Natural killer cell (primary cell): ENCODE measurements around the gene CD99L2. TPM values are rescaled to one million over a fixed set of nuclear protein-coding genes. Genes with fewer than 3 reads are reported as not detected.
A peak's percentile ranks its signal among the peaks of the same experiment; 100 is the strongest.

Source experiments
- ATAC-seq, 3 donors: fragments of 150-1000 bp in 2 of 3; fragments of 200-7000 bp in 1 of 3; cut with Tn5 transposase; 1 replicate in 1 of 3; 2 replicates in 2 of 3; pipeline ENCODE4 v1.10.0; 2021; ENCODE audit warnings: mild to moderate bottlenecking in 2 of 3, moderate library complexity in 2 of 3
- DNase-seq, 2 donors: peaks; one replicate each; pipeline versions ENCODE4 v3.0.0 to v3.0.0-alpha.2; 2013 to 2021; ENCODE audit warnings: mixed read lengths in 1 of 2
- H3K27ac ChIP-seq: one replicate; pipeline ENCODE4 v1.5.1; 2013; ENCODE audit warnings: mild to moderate bottlenecking, low read length
- H3K27me3 ChIP-seq: one replicate; pipeline ENCODE4 v1.6.1; 2013; ENCODE audit warnings: low read length; ENCODE audit not compliant: control insufficient read depth, insufficient read depth
- H3K36me3 ChIP-seq: one replicate; pipeline ENCODE4 v1.6.1; 2013; ENCODE audit warnings: low read length; ENCODE audit not compliant: control insufficient read depth, insufficient read depth
- H3K4me1 ChIP-seq: one replicate; pipeline ENCODE4 v1.6.1; 2013; ENCODE audit warnings: low read length; ENCODE audit not compliant: control insufficient read depth, insufficient read depth
- H3K4me3 ChIP-seq: one replicate; pipeline ENCODE4 v1.5.1; 2013; ENCODE audit warnings: low read length
- H3K9me3 ChIP-seq: one replicate; pipeline ENCODE4 v1.6.1; 2013; ENCODE audit warnings: low read length; ENCODE audit not compliant: control insufficient read depth, insufficient read depth
- H3K27ac Mint-ChIP-seq, 2 donors: one replicate each; pipeline ENCODE4 v1.8.0; 2022; ENCODE audit warnings: mild to moderate bottlenecking in 2 of 2, mixed read lengths in 2 of 2, moderate library complexity in 1 of 2
- H3K27me3 Mint-ChIP-seq, 2 donors: one replicate each; pipeline ENCODE4 v1.8.0; 2022; ENCODE audit warnings: low read depth in 2 of 2, mixed read lengths in 2 of 2
- H3K36me3 Mint-ChIP-seq: one replicate; pipeline ENCODE4 v1.8.0; 2022; ENCODE audit warnings: mixed read lengths
- H3K4me1 Mint-ChIP-seq, 2 donors: one replicate each; pipeline ENCODE4 v1.8.0; 2022; ENCODE audit warnings: mixed read lengths in 2 of 2
- H3K4me3 Mint-ChIP-seq: one replicate; pipeline ENCODE4 v1.8.0; 2022; ENCODE audit warnings: mild to moderate bottlenecking, moderate library complexity, mixed read lengths
- H3K9me3 Mint-ChIP-seq, 2 donors: one replicate each; pipeline ENCODE4 v1.8.0; 2022; ENCODE audit warnings: mixed read lengths in 2 of 2
- CTCF ChIP-seq: fragments of 200-600 bp; IDR thresholded peaks from one replicate; pipeline ENCODE4 v1.8.0; 2022; ENCODE audit warnings: antibody characterized with exemption
- WGBS: methylation state at CpG from one replicate; pipeline ENCODE4 v1.1.7; 2013; ENCODE audit warnings: missing lambda C conversion rate; ENCODE audit not compliant: insufficient coverage; 5-methylcytosine and 5-hydroxymethylcytosine counted together
- intact Hi-C: fragments of 100-400 bp; cut with micrococcal nuclease; formaldehyde crosslinking; loops from one replicate; pipeline ENCODE4 v1.14.2; 2022
- total RNA-seq, 4 donors: library from RNA; stranded (reverse); fragments of 120-200 nt in 1 of 4; gene quantifications; one replicate each; pipeline versions ENCODE4 v1.2.3 to v1.2.4, GENCODE V29; 2013 to 2022

The CD99L2 gene
- total RNA-seq, 3 donors from 2014 or later (not counting 1 experiment from before 2014, with no cell fraction given): 13.1 to 18.0 (median 15.7) TPM

GRCh38 chrX:150856785-150857184, 41.7 kb downstream of the CD99L2 start:
- Mint-ChIP-seq H3K27ac (no peak overlapping the region), H3K36me3 (peaks cover 10% of the 10 kb centered on the region), H3K4me3 (no peak overlapping the region), H3K9me3 (peaks cover 7 to 15% of the 10 kb centered on the region in 2 donors), H3K27me3 (no peaks in the 10 kb centered on the region), H3K4me1 (peaks cover 4 to 7% of the 10 kb centered on the region in 2 donors)
- Histone ChIP-seq H3K9me3 (no peaks in the 10 kb centered on the region), H3K36me3 (no peaks in the 10 kb centered on the region), H3K4me1 (no peaks in the 10 kb centered on the region), H3K27ac (no peak overlapping the region), H3K4me3 (no peak overlapping the region), H3K27me3 (no peaks in the 10 kb centered on the region)
- TF ChIP-seq CTCF: no peak
- intact Hi-C loops: no loop called here
- DNase-seq (no peak), ATAC-seq (no peak)
- no CpG with 5 or more reads among the region's 1 CpG for WGBS

GRCh38 chrX:150856101-150856500, 42.4 kb downstream of the CD99L2 start:
- no peak overlapping the region for H3K27ac ChIP-seq
- H3K4me3 ChIP-seq: no peak overlapping the region
- no peak for ATAC-seq
- Mint-ChIP-seq H3K9me3 (peaks cover 7 to 15% of the 10 kb centered on the region in 2 donors), H3K4me3 (no peak overlapping the region), H3K4me1 (peaks cover 4 to 7% of the 10 kb centered on the region in 2 donors), H3K27ac (no peak overlapping the region), H3K36me3 (peaks cover 10% of the 10 kb centered on the region), H3K27me3 (no peaks in the 10 kb centered on the region)
- no peaks in the 10 kb centered on the region for H3K4me1 ChIP-seq
- H3K9me3 ChIP-seq: no peaks in the 10 kb centered on the region
- intact Hi-C loops: no loop called here
- no peaks in the 10 kb centered on the region for H3K36me3 ChIP-seq
- H3K27me3 ChIP-seq: no peaks in the 10 kb centered on the region
- no peak for DNase-seq
- WGBS: 100% methylated on average over 3 of the region's 3 CpGs
- no peak for TF ChIP-seq CTCF

- Histone ChIP-seq H3K9me3 (no peaks in the 10 kb centered on the region), H3K36me3 (no peaks in the 10 kb centered on the region), H3K4me1 (no peaks in the 10 kb centered on the region), H3K27me3 (no peaks in the 10 kb centered on the region), H3K27ac (no peak overlapping the region), H3K4me3 (no peak overlapping the region)
- no peak for DNase-seq
- intact Hi-C loops: no loop called here
- Mint-ChIP-seq H3K27ac (no peak overlapping the region), H3K4me1 (peaks cover 4 to 7% of the 10 kb centered on the region in 2 donors), H3K27me3 (no peaks in the 10 kb centered on the region), H3K9me3 (peaks cover 7 to 15% of the 10 kb centered on the region in 2 donors), H3K4me3 (no peak overlapping the region), H3K36me3 (peaks cover 10% of the 10 kb centered on the region)
- WGBS: 18% methylated on average over 2 of the region's 2 CpGs
- no peak for TF ChIP-seq CTCF
- no peak for ATAC-seq
Measured at GRCh38 chrX:150854856-150855255, 43.6 kb downstream of the CD99L2 start.

GRCh38 chrX:150849996-150850720, 48.3 kb downstream of the CD99L2 start:
- WGBS: 90% methylated on average over 3 of the region's 3 CpGs
- Histone ChIP-seq H3K27ac (no peak overlapping the region), H3K27me3 (no peaks in the 10 kb centered on the region), H3K4me1 (peaks cover 9% of the 10 kb centered on the region), H3K4me3 (no peak overlapping the region), H3K9me3 (no peaks in the 10 kb centered on the region), H3K36me3 (no peaks in the 10 kb centered on the region)
- intact Hi-C loops: no loop called here
- Mint-ChIP-seq H3K4me3 (no peak overlapping the region), H3K4me1 (peaks cover 10 to 12% of the 10 kb centered on the region in 2 donors), H3K9me3 (no peaks in the 10 kb centered on the region), H3K27me3 (no peaks in the 10 kb centered on the region), H3K27ac (no peak overlapping the region), H3K36me3 (no peaks in the 10 kb centered on the region)
- no peak for TF ChIP-seq CTCF
- ATAC-seq (peak in 1 of 3 donors; percentile 30), DNase-seq (no peak)
